Measurements from ENCODE around the gene SLC9A2.

- TF ChIP-seq CTCF (IDR thresholded peaks at IDR 0.05) (no peak), POLR2AphosphoS5 (IDR thresholded peaks at IDR 0.05) (no peak)
Measured at GRCh38 chr2:102724016-102724490, 104.7 kb downstream of the SLC9A2 start.
